NK-92 treated with Interleukin-12 subunit alpha and Interleukin-12 subunit beta, amount 100 ng/mL, for 24 hours (cell line): Measurements from ENCODE around the gene HLA-DRB1.
"Not testable (repeated sequence)": the region's sequence is repeated elsewhere in the genome, so short reads cannot be mapped to it uniquely, and the experiment has no call there.

Experiments used
- DNase-seq: peaks from one replicate; lab custom pipeline; 2025; lab: John Stamatoyannopoulos, UW

HLA-DRB1 gene

GRCh38 chr6:32558426-32559057, 31.1 kb downstream of the HLA-DRB1 start:
- DNase-seq = no peak

GRCh38 chr6:32554116-32554965, 35.3 kb downstream of the HLA-DRB1 start:
- DNase-seq = no peak

- DNase-seq = no peak
These were observed 36.5 kb downstream of the HLA-DRB1 start for GRCh38 chr6:32553037-32553742.

GRCh38 chr6:32551410-32551809, 38.2 kb downstream of the HLA-DRB1 start:
- no peak for DNase-seq

- no peak for DNase-seq
These were observed 49.8 kb downstream of the HLA-DRB1 start for GRCh38 chr6:32539839-32540238.

- DNase-seq = not testable (repeated sequence)
These were observed 59.2 kb downstream of the HLA-DRB1 start for GRCh38 chr6:32530431-32530793.

- DNase-seq = no peak
These were observed 59.8 kb downstream of the HLA-DRB1 start, which contains the start of gene HLA-DRB5 for GRCh38 chr6:32529697-32530430. TSS of gene HLA-DRB5 (minus strand) at chr6:32530287. CDS start at chr6:32530224, 63 bp downstream.
